CD14-positive monocyte (primary cell): Measurements from ENCODE around the gene SLC26A1. TPM values are rescaled to one million over a fixed set of nuclear protein-coding genes. Genes with fewer than 3 reads are reported as not detected.

ENCODE experiments used
- DNase-seq, 3 donors: peaks; one replicate each; pipeline ENCODE4 v3.0.0-alpha.2; 2011 to 2022
- H2AFZ ChIP-seq: 2 replicates; pipeline ENCODE4 v1.6.0; 2012; ENCODE audit warnings: mild to moderate bottlenecking, low read depth, low read length, inconsistent platforms; ENCODE audit not compliant: insufficient read depth, poor library complexity, severe bottlenecking
- H3K27ac ChIP-seq, 2 donors: 1 replicate in 1 of 2; 2 replicates in 1 of 2; pipeline ENCODE4 v1.5.1; 2012 to 2013; ENCODE audit warnings: low read length in 2 of 2, control low read depth in 1 of 2, inconsistent platforms in 1 of 2, low read depth in 1 of 2, mild to moderate bottlenecking in 1 of 2
- H3K27me3 ChIP-seq, 2 donors: one replicate each; pipeline versions ENCODE4 v1.6.0 to v1.6.1; 2011 to 2013; ENCODE audit warnings: low read length in 2 of 2; ENCODE audit not compliant: control insufficient read depth in 2 of 2, insufficient read depth in 2 of 2
- H3K36me3 ChIP-seq, 2 donors: replicated peaks in 1 of 2; 1 replicate in 1 of 2; 2 replicates in 1 of 2; pipeline versions ENCODE4 v1.5.1 to v1.6.1; 2012 to 2013; ENCODE audit warnings: low read length in 2 of 2, control low read depth in 1 of 2, inconsistent platforms in 1 of 2, mild to moderate bottlenecking in 1 of 2; ENCODE audit not compliant: insufficient read depth in 2 of 2, control insufficient read depth in 1 of 2
- H3K4me1 ChIP-seq, 2 donors: 1 replicate in 1 of 2; 2 replicates in 1 of 2; pipeline versions ENCODE4 v1.5.1 to v1.6.1; 2012 to 2013; ENCODE audit warnings: low read length in 2 of 2, control low read depth in 1 of 2, inconsistent platforms in 1 of 2, mild to moderate bottlenecking in 1 of 2, moderate library complexity in 1 of 2; ENCODE audit not compliant: insufficient read depth in 2 of 2, control insufficient read depth in 1 of 2
- H3K4me2 ChIP-seq: replicated peaks from 2 replicates; pipeline ENCODE3; 2012; ENCODE audit warnings: low read length, moderate library complexity, mild to moderate bottlenecking; ENCODE audit not compliant: poor library complexity, severe bottlenecking; ENCODE audit errors: extremely low read depth
- H3K4me3 ChIP-seq, 3 experiments: fragments of 200-600 bp in 1 of 3; sonication (generic) in 1 of 3; replicated peaks in 1 of 3; 1 replicate in 2 of 3; 2 replicates in 1 of 3; pipeline ENCODE4 v1.5.1; 2011 to 2013; ENCODE audit warnings: low read length in 3 of 3, mild to moderate bottlenecking in 3 of 3, control low read depth in 2 of 3, low read depth in 2 of 3, inconsistent platforms in 1 of 3, moderate library complexity in 1 of 3
- H3K79me2 ChIP-seq: 2 replicates; pipeline ENCODE4 v1.6.0; 2012; ENCODE audit warnings: mild to moderate bottlenecking, control low read depth, inconsistent platforms, low read length, moderate library complexity; ENCODE audit not compliant: insufficient read depth
- H3K9ac ChIP-seq: 2 replicates; pipeline ENCODE4 v1.6.0; 2017; ENCODE audit warnings: low read length, mild to moderate bottlenecking; ENCODE audit not compliant: insufficient read depth, poor library complexity, severe bottlenecking
- H3K9me3 ChIP-seq, 2 donors: replicated peaks in 1 of 2; 1 replicate in 1 of 2; 2 replicates in 1 of 2; pipeline versions ENCODE4 v1.5.1 to v1.6.1; 2012 to 2013; ENCODE audit warnings: low read length in 2 of 2, control low read depth in 1 of 2; ENCODE audit not compliant: control insufficient read depth in 1 of 2, insufficient read depth in 1 of 2
- H4K20me1 ChIP-seq: 2 replicates; pipeline ENCODE4 v1.6.0; 2012; ENCODE audit warnings: mild to moderate bottlenecking, low read length, control low read depth, moderate library complexity; ENCODE audit not compliant: insufficient read depth
- H3K27ac Mint-ChIP-seq, 7 donors: one replicate each; pipeline ENCODE4 v1.8.0; 2020; ENCODE audit warnings: mild to moderate bottlenecking in 7 of 7, mixed read lengths in 7 of 7, moderate library complexity in 6 of 7, inconsistent platforms in 2 of 7
- H3K27me3 Mint-ChIP-seq, 3 donors: one replicate each; pipeline ENCODE4 v1.8.0; 2021 to 2022; ENCODE audit warnings: low read depth in 3 of 3, mild to moderate bottlenecking in 3 of 3, mixed read lengths in 3 of 3, moderate library complexity in 3 of 3, inconsistent platforms in 1 of 3
- H3K36me3 Mint-ChIP-seq, 2 donors: one replicate each; pipeline ENCODE4 v1.8.0; 2020; ENCODE audit warnings: mixed read lengths in 2 of 2, inconsistent platforms in 1 of 2, mild to moderate bottlenecking in 1 of 2
- H3K4me1 Mint-ChIP-seq: one replicate; pipeline ENCODE4 v1.8.0; 2020; ENCODE audit warnings: mild to moderate bottlenecking, mixed read lengths
- H3K4me3 Mint-ChIP-seq, 2 donors: one replicate each; pipeline ENCODE4 v1.8.0; 2020; ENCODE audit warnings: mild to moderate bottlenecking in 2 of 2, mixed read lengths in 2 of 2, moderate library complexity in 1 of 2
- H3K9me3 Mint-ChIP-seq, 7 donors: one replicate each; pipeline ENCODE4 v1.8.0; 2020 to 2022; ENCODE audit warnings: mixed read lengths in 7 of 7, mild to moderate bottlenecking in 6 of 7, moderate library complexity in 6 of 7, inconsistent platforms in 2 of 7
- CTCF ChIP-seq: fragments of 200-600 bp; IDR thresholded peaks from one replicate; pipeline ENCODE4 v1.8.0; 2022; ENCODE audit warnings: antibody characterized with exemption, mild to moderate bottlenecking
- WGBS: methylation state at CpG from one replicate; pipeline ENCODE4 v1.1.5; 2013; ENCODE audit warnings: missing lambda C conversion rate; ENCODE audit not compliant: insufficient coverage; 5-methylcytosine and 5-hydroxymethylcytosine counted together
- intact Hi-C, 2 donors: fragments of 100-400 bp; cut with micrococcal nuclease; formaldehyde crosslinking; loops; one replicate each; pipeline versions ENCODE4 v1.15.0 to v1.15.1; 2023
- polyA plus RNA-seq, 3 donors: library from polyadenylated mRNA; depleted of rRNA in 1 of 3; unstranded in 2 of 3; stranded (reverse) in 1 of 3; fragments of 300-500 nt in 2 of 3; fragments of >200 nt in 1 of 3; fragmentation: Illumina TruSeq in 2 of 3; gene quantifications; 1 replicate in 2 of 3; 2 replicates in 1 of 3; pipeline ENCODE4 v1.2.3, GENCODE V29; 2012 to 2021

The SLC26A1 gene
- polyA plus RNA-seq, 3 donors = 0.16 to 0.37 (median 0.18) TPM

GRCh38 chr4:1002631-1003251 lies 9.5 kb upstream of the SLC26A1 start:
- no peak overlapping the region for H3K9ac ChIP-seq
- peaks cover 4 to 9% of the 10 kb centered on the region in 2 donors for H3K9me3 ChIP-seq
- no peak overlapping the region for H3K4me3 ChIP-seq
- WGBS = 3% methylated on average over 60 of the region's 75 CpGs
- Mint-ChIP-seq H3K27me3 (peaks cover 67 to 90% (median 71%) of the 10 kb centered on the region in 3 donors), H3K9me3 (peaks cover 6 to 37% (median 13%) of the 10 kb centered on the region in 7 donors), H3K36me3 (peaks cover 0 to 2% of the 10 kb centered on the region in 2 donors), H3K4me3 (no peak overlapping the region), H3K4me1 (peaks cover 3% of the 10 kb centered on the region), H3K27ac (no peak overlapping the region)
- intact Hi-C loops = loop anchor here (10.0 kb wide), 1 partner anchor 582 kb away; no protein-coding TSS in a partner anchor
- H2AFZ ChIP-seq = no peak overlapping the region
- H3K36me3 ChIP-seq = no peaks in the 10 kb centered on the region
- H3K27ac ChIP-seq = no peak overlapping the region
- H3K79me2 ChIP-seq = no peaks in the 10 kb centered on the region
- H3K4me1 ChIP-seq = peaks cover 4 to 12% of the 10 kb centered on the region in 2 donors
- peaks cover 20% of the 10 kb centered on the region for H4K20me1 ChIP-seq
- DNase-seq = no peak
- peak overlapping the region; percentile 11 for H3K4me2 ChIP-seq
- TF ChIP-seq CTCF = no peak
- peaks cover 15 to 83% of the 10 kb centered on the region in 2 donors for H3K27me3 ChIP-seq

GRCh38 chr4:1002131-1002630 lies 9.0 kb upstream of the SLC26A1 start:
- Mint-ChIP-seq H3K4me3 (peak overlapping the region; percentile 41 to 83), H3K36me3 (no peaks in the 10 kb centered on the region), H3K4me1 (peaks cover 3% of the 10 kb centered on the region), H3K27ac (no peak overlapping the region), H3K9me3 (peaks cover 6 to 35% (median 11%) of the 10 kb centered on the region in 7 donors), H3K27me3 (peaks cover 65 to 90% (median 68%) of the 10 kb centered on the region in 3 donors)
- no peak for TF ChIP-seq CTCF
- 1% methylated on average over 54 of the region's 54 CpGs for WGBS
- peaks cover 5 to 7% of the 10 kb centered on the region in 2 donors for H3K9me3 ChIP-seq
- no peak overlapping the region for H3K9ac ChIP-seq
- no peak overlapping the region for H3K4me3 ChIP-seq
- no peaks in the 10 kb centered on the region for H3K79me2 ChIP-seq
- H3K27me3 ChIP-seq = peaks cover 18 to 82% of the 10 kb centered on the region in 2 donors
- peaks cover 7 to 12% of the 10 kb centered on the region in 2 donors for H3K4me1 ChIP-seq
- DNase-seq = peak in 2 of 3 donors; percentile 16 to 36
- no peak overlapping the region for H2AFZ ChIP-seq
- no peak overlapping the region for H3K27ac ChIP-seq
- no peaks in the 10 kb centered on the region for H3K36me3 ChIP-seq
- H4K20me1 ChIP-seq = peaks cover 23% of the 10 kb centered on the region
- peak overlapping the region; percentile 11 for H3K4me2 ChIP-seq
- intact Hi-C loops = loop anchor here (10.0 kb wide), 1 partner anchor 583 kb away; no protein-coding TSS in a partner anchor
